ENCODE measurements around the gene DAB2IP.

DAB2IP gene

GRCh38 chr9:121649476-121650216 lies 1.8 kb upstream of the DAB2IP start:
- TF ChIP-seq CTCF (IDR thresholded peaks at IDR 0.05; ENCODE audit: insufficient read depth, low read length, poor library complexity, severe bottlenecking) = no peak
- no peak for TF ChIP-seq EZH2phosphoT487 (conservative IDR thresholded peaks at IDR 0.05; ENCODE audit: low read length)

DNA sequence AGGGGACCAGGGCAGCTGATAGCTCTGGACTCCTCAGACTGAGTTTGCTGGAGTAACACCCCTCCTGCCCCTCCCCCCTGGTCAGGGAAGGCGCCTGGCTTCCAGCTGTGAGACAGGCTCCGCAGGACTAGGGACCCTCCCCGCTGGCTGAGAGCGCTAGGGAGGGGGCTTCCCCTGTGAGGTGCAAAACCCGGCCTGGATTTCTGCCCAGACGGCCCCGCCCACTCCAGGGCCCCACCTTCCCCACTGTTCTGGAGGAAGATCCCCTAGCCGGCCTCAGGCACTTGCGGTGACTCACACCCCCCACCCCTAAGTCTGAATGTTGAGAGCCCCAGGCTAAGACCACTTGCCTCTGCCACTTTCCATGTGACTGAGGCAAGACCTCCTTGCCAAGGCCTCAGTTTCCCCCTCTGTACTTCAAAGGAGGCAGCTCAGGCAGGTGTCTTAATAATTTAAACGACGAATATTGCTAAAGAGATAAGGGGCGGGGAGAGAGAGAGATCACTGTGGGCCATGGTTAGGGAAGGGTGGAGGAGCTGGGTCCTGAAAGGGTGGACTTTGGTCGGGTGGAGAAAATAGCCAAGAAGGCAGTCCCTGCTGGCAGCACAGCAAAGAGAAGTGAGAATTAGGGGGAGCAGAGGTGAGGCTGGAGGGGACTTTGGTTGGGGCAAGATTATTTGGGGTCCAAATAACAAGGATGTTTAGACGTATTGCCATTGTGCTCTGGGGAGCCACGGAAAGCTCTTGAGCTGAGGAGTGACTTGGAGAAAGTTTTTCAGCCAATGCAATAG lies 1.0 kb upstream of the DAB2IP start:
- Histone ChIP-seq H3K4me3 (ENCODE audit: insufficient read depth, low read length, poor library complexity, severe bottlenecking) (no peak overlapping the region), H3F3A (ENCODE audit: insufficient read depth) (no peaks in the 10 kb centered on the region), H3K27ac (ENCODE audit: low read depth, low read length) (no peak overlapping the region), H2AFZ (ENCODE audit: low read depth, low read length, severe bottlenecking) (no peak overlapping the region), H3K4me2 (ENCODE audit: low read depth, low read length, poor library complexity, severe bottlenecking) (no peak overlapping the region), H3K79me2 (ENCODE audit: insufficient read depth, low read length) (no peaks in the 10 kb centered on the region), H3K9ac (ENCODE audit: low read length) (no peak overlapping the region), H3K27me3 (ENCODE audit: low read length) (no peaks in the 10 kb centered on the region), H3K9me2 (replicated peaks; ENCODE audit: insufficient read depth, low read length) (no peaks in the 10 kb centered on the region), H3K9me3 (ENCODE audit: insufficient read depth, low read length) (no peaks in the 10 kb centered on the region), H3K36me3 (ENCODE audit: low read length) (no peaks in the 10 kb centered on the region), H4K20me1 (ENCODE audit: low read depth, low read length) (no peaks in the 10 kb centered on the region)
- TF ChIP-seq CTCF (IDR thresholded peaks at IDR 0.05; ENCODE audit: insufficient read depth, low read length, poor library complexity, severe bottlenecking) (no peak), EZH2phosphoT487 (conservative IDR thresholded peaks at IDR 0.05; ENCODE audit: low read length) (no peak)

More at GRCh38 chr9:121649476-121650216, 1.8 kb upstream of the DAB2IP start:
- Histone ChIP-seq H3F3A (ENCODE audit: insufficient read depth) (no peaks in the 10 kb centered on the region), H3K9ac (ENCODE audit: low read length) (no peak overlapping the region), H3K4me3 (ENCODE audit: insufficient read depth, low read length, poor library complexity, severe bottlenecking) (no peak overlapping the region), H3K27me3 (ENCODE audit: low read length) (no peaks in the 10 kb centered on the region), H3K36me3 (ENCODE audit: low read length) (no peaks in the 10 kb centered on the region), H3K79me2 (ENCODE audit: insufficient read depth, low read length) (no peaks in the 10 kb centered on the region), H3K4me2 (ENCODE audit: low read depth, low read length, poor library complexity, severe bottlenecking) (no peak overlapping the region), H4K20me1 (ENCODE audit: low read depth, low read length) (no peaks in the 10 kb centered on the region), H2AFZ (ENCODE audit: low read depth, low read length, severe bottlenecking) (no peak overlapping the region), H3K9me3 (ENCODE audit: insufficient read depth, low read length) (no peaks in the 10 kb centered on the region), H3K9me2 (replicated peaks; ENCODE audit: insufficient read depth, low read length) (no peaks in the 10 kb centered on the region), H3K27ac (ENCODE audit: low read depth, low read length) (no peak overlapping the region)

DNA sequence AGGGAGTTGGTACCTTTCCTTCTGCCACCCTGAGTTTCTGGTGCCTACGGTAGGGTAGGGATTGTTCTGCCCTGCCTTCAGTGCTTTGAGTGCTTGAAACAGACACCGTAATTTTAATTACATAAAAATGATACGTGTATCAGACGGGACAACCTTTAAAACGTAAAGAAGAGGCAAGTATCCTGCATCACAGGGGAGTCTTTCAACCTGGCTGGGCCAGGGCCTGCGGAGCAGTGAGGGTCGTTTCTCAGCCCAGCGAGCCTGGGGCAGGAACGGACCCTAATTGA lies 483 bp upstream of the DAB2IP start:
- Histone ChIP-seq H3K27ac (ENCODE audit: low read depth, low read length) (no peak overlapping the region), H3K79me2 (ENCODE audit: insufficient read depth, low read length) (no peaks in the 10 kb centered on the region), H3K27me3 (ENCODE audit: low read length) (no peaks in the 10 kb centered on the region), H2AFZ (ENCODE audit: low read depth, low read length, severe bottlenecking) (no peak overlapping the region), H3F3A (ENCODE audit: insufficient read depth) (no peaks in the 10 kb centered on the region), H3K9me2 (replicated peaks; ENCODE audit: insufficient read depth, low read length) (no peaks in the 10 kb centered on the region), H4K20me1 (ENCODE audit: low read depth, low read length) (no peaks in the 10 kb centered on the region), H3K36me3 (ENCODE audit: low read length) (no peaks in the 10 kb centered on the region), H3K9ac (ENCODE audit: low read length) (no peak overlapping the region), H3K4me2 (ENCODE audit: low read depth, low read length, poor library complexity, severe bottlenecking) (no peak overlapping the region), H3K4me3 (ENCODE audit: insufficient read depth, low read length, poor library complexity, severe bottlenecking) (no peak overlapping the region), H3K9me3 (ENCODE audit: insufficient read depth, low read length) (no peaks in the 10 kb centered on the region)
- no peak for TF ChIP-seq EZH2phosphoT487 (conservative IDR thresholded peaks at IDR 0.05; ENCODE audit: low read length)
- TF ChIP-seq CTCF (IDR thresholded peaks at IDR 0.05; ENCODE audit: insufficient read depth, low read length, poor library complexity, severe bottlenecking) = no peak
